Neural progenitor cell (in vitro differentiated cells): ENCODE data around the gene SLC1A1.

Source experiments
- CTCF ChIP-seq: fragments of 200-600 bp; sonication (generic); IDR thresholded peaks from 2 replicates; pipeline ENCODE4 v1.5.1; 2017; ENCODE audit warnings: antibody characterized with exemption, mild to moderate bottlenecking
- EZH2 ChIP-seq: fragments of 200-600 bp; sonication (generic); IDR thresholded peaks from 2 replicates; pipeline ENCODE4 v1.6.1; 2017; ENCODE audit warnings: antibody characterized with exemption, mild to moderate bottlenecking, moderate library complexity
- EZH2phosphoT487 ChIP-seq: fragments of 200-600 bp; sonication (generic); IDR thresholded peaks from 2 replicates; pipeline ENCODE4 v1.6.1; 2017; ENCODE audit warnings: antibody characterized with exemption

GRCh38 chr9:4497395-4497794, 7.1 kb downstream of the SLC1A1 start:
- TF ChIP-seq CTCF (no peak), EZH2 (no peak), EZH2phosphoT487 (no peak)
